Measurements from ENCODE around the gene OSBPL2.

OSBPL2 gene

DNA sequence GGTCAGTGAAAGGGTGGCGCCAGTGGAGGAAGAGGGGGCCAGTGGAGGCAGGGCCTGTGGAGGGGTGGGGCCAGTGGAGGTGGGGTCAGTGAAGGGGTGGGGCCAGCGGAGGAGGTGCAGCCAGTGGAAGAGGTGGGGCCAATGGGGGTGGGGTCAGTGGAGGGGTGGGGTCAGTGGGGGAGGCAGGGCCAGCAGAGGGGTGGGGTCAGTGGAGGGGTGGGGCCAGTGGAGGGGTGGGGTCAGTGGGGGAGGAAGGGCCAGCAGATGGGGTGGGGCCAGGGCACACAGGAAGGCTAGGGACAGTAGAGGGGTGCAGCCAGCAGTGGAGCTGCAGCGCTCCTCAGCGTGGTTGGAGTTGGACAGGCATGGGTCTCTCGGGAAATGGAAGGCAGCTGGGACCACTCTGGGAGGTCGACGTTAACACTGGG is 83.2 kb downstream of the OSBPL2 start:
- H3K4me3 ChIP-seq (ENCODE audit: low read depth, low read length), result no peak overlapping the region
- no peak for DNase-seq (ENCODE audit: low read depth)
- TF ChIP-seq, protein P1, sequence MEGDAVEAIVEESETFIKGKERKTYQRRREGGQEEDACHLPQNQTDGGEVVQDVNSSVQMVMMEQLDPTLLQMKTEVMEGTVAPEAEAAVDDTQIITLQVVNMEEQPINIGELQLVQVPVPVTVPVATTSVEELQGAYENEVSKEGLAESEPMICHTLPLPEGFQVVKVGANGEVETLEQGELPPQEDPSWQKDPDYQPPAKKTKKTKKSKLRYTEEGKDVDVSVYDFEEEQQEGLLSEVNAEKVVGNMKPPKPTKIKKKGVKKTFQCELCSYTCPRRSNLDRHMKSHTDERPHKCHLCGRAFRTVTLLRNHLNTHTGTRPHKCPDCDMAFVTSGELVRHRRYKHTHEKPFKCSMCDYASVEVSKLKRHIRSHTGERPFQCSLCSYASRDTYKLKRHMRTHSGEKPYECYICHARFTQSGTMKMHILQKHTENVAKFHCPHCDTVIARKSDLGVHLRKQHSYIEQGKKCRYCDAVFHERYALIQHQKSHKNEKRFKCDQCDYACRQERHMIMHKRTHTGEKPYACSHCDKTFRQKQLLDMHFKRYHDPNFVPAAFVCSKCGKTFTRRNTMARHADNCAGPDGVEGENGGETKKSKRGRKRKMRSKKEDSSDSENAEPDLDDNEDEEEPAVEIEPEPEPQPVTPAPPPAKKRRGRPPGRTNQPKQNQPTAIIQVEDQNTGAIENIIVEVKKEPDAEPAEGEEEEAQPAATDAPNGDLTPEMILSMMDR (IDR thresholded peaks at IDR 0.05; ENCODE audit: low read depth, low read length, missing control alignments), result no peak

GRCh38 chr20:62321975-62322374 is 83.7 kb downstream of the OSBPL2 start:
- TF ChIP-seq, protein P1 (IDR thresholded peaks at IDR 0.05; ENCODE audit: low read depth, low read length, missing control alignments), result no peak
- no peak overlapping the region for H3K4me3 ChIP-seq (ENCODE audit: low read depth, low read length)
- no peak for DNase-seq (ENCODE audit: low read depth)

DNA sequence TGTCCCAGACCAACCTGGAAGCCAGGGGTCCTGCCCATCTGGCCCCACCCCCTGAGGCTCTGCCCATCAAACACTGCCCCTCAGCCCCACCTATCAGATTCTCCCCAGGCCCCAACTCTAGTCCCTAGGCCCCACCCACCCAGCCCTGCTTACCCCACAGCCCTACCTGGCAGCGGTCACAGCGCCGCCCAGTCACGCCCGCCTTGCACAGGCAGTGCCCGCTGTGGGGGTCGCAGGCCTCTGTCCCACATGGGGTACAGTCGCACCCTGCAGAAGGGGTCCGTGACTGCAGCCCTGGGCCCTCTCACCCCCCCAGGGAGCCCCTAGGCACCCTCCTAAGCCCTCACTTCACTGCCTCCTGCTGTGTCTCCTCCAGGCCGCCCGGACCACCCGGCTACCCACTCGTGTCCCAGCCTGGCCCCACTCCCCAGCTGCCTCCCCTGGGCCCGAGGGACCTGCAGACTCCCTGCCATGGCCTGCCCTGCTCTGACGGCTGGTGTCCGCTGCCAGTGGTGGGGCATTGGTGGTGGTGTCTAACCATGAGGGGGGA is 84.2 kb downstream of the OSBPL2 start:
- no peak overlapping the region for H3K4me3 ChIP-seq (ENCODE audit: low read depth, low read length)
- TF ChIP-seq, protein P1 (IDR thresholded peaks at IDR 0.05; ENCODE audit: low read depth, low read length, missing control alignments), result no peak

GRCh38 chr20:62323146-62323979 is 85.0 kb downstream of the OSBPL2 start:
- TF ChIP-seq, protein P1 (IDR thresholded peaks at IDR 0.05; ENCODE audit: low read depth, low read length, missing control alignments), result no peak
- no peak overlapping the region for H3K4me3 ChIP-seq (ENCODE audit: low read depth, low read length)
- no peak for DNase-seq (ENCODE audit: low read depth)

More for the DNA sequence above, 84.2 kb downstream of the OSBPL2 start:
- DNase-seq (ENCODE audit: low read depth), result no peak

- no peak overlapping the region for H3K4me3 ChIP-seq (ENCODE audit: low read depth, low read length)
- no peak for DNase-seq (ENCODE audit: low read depth)
- TF ChIP-seq, protein P1 (IDR thresholded peaks at IDR 0.05; ENCODE audit: low read depth, low read length, missing control alignments), result no peak
Observed at GRCh38 chr20:62323980-62324906, 85.9 kb downstream of the OSBPL2 start.

DNA sequence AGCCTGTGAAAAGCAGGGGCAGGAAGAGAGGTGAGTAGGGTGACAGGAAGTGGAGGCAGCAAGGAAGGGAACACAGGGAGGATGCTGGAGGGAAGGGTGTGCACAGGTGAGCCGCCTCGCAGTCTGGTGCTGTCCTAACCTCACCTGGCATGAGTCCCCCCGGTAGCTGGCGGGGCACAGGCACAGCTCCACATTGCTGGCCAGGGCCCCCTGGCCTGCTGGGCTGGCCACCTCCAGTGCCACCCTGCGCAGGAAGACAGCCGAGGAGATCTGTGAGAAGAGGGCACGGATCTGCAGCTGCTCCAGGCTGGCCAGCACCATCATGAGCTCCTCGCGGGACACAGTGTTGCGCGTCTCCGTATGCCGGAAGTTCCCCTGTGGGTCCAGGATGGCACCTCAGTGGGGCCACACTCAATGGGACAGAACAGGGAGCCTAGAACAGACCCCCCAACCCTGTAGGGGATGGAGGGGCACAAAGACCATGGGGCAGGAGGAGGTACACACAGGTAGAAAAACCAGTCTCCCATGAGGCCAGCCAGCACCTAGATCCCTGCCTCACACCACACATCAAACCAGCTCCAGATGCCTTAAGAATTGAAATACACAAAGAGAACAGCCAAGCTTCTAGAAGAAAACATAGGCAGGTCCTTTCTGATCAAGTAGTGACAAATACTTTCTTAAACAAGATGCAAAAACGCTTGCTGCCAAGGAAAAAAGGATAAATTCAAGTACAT is 87.0 kb downstream of the OSBPL2 start:
- no peak overlapping the region for H3K4me3 ChIP-seq (ENCODE audit: low read depth, low read length)
- TF ChIP-seq, protein P1 (IDR thresholded peaks at IDR 0.05; ENCODE audit: low read depth, low read length, missing control alignments), result no peak
- DNase-seq (ENCODE audit: low read depth), result no peak
